ENCODE data around the gene CTSC. TPM values are rescaled to one million over a fixed set of nuclear protein-coding genes. Genes with fewer than 3 reads are reported as not detected.

The CTSC gene
- total and polyA plus RNA-seq, 2 of the 13 experiments (the other 11 are each of a cell fraction or from before 2014, with no cell fraction given) = 144 to 210 TPM

DNA sequence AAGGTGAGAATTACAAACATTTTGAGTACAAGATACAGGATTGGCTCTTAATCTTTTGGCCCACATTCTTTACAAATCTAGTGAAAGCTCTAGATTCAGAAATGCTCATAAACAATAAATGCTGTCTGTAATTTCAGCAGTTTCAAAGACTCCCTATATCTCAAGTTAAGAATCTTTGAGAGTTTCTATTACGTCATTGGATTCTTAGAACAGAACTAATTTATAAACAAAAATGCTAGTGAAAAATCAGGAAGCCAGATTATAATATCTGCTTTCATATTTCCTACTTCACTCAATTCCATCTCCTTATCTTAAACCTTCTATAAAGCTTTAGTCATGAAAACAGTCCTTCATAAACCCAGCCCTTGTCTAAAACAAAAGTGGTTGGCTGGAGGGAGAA, 32.1 kb downstream of the CTSC start (continued):
- TF ChIP-seq, protein P1, sequence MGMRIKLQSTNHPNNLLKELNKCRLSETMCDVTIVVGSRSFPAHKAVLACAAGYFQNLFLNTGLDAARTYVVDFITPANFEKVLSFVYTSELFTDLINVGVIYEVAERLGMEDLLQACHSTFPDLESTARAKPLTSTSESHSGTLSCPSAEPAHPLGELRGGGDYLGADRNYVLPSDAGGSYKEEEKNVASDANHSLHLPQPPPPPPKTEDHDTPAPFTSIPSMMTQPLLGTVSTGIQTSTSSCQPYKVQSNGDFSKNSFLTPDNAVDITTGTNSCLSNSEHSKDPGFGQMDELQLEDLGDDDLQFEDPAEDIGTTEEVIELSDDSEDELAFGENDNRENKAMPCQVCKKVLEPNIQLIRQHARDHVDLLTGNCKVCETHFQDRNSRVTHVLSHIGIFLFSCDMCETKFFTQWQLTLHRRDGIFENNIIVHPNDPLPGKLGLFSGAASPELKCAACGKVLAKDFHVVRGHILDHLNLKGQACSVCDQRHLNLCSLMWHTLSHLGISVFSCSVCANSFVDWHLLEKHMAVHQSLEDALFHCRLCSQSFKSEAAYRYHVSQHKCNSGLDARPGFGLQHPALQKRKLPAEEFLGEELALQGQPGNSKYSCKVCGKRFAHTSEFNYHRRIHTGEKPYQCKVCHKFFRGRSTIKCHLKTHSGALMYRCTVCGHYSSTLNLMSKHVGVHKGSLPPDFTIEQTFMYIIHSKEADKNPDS (CRISPR knock-in tag; IDR thresholded peaks at IDR 0.05) = no peak

DNA sequence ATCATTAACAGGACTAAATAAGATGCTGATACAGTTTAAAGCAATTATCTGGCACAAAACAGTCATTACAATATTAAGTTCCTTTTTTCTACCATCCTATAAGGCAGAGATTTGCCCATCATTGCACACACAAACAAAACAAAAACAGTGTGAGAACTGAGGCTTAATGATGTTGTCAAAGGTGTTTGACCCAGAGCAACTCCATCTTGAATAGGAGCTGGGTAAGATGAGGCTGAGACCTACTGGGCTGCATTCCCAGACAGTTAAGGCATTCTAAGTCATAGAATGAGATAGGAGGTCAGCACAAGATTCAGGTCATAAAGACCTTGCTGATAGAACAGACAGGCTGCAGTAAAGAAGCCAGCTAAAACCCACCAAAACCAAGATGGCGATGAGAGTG, 33.2 kb downstream of the CTSC start:
- H2AFZ ChIP-seq (ENCODE audit: low read length) = no peak overlapping the region
- H3K79me2 ChIP-seq (ENCODE audit: insufficient read depth, low read length) = no peaks in the 10 kb centered on the region
- no peak overlapping the region for H3K4me2 ChIP-seq (ENCODE audit: low read depth, low read length)
- no TSS peak for BruUV-seq (replicated peaks)
- FAIRE-seq (no peak), ATAC-seq (no peak), DNase-seq (ENCODE audit: low spot score) (no peak)
- H4K20me1 ChIP-seq (ENCODE audit: insufficient read depth, low read length) = no peaks in the 10 kb centered on the region
- H3K27ac ChIP-seq (ENCODE audit: extremely low read length, insufficient read depth, low read length) = no peak overlapping the region
- ChIA-PET CTCF (ENCODE audit: low intra/inter-chr PET ratio, low total read pairs) (no interaction called here), POLR2A (no interaction called here)
- no peaks in the 10 kb centered on the region for H3K4me1 ChIP-seq (ENCODE audit: insufficient read depth, low read length)
- no peak overlapping the region for H3K9ac ChIP-seq (ENCODE audit: insufficient read depth, low read depth, low read length)
- intact Hi-C loops (cut with micrococcal nuclease; ENCODE audit: unreplicated experiment) = no loop called here
- in situ Hi-C loops (cut with HindIII; ENCODE audit: extremely low pct_ligation_motif_present, low pct_unique_long_range_greater_than_20kb) = no loop called here
- no peak for TF ChIP-seq SMAD1 (CRISPR knock-in tag; IDR thresholded peaks at IDR 0.05; ENCODE audit: borderline replicate concordance, low read depth)
- no peak for TF ChIP-seq ZNF329 (CRISPR knock-in tag; IDR thresholded peaks at IDR 0.05; ENCODE audit: low read depth)
- TF ChIP-seq MED8 (CRISPR knock-in tag; IDR thresholded peaks at IDR 0.05; ENCODE audit: insufficient replicate concordance) = no peak
- H3K4me3 ChIP-seq (replicated peaks in 1 of 3; ENCODE audit: insufficient read depth in 1 of 3, low read depth in 2 of 3, low read length in 3 of 3) = no peak overlapping the region
- H3K36me3 ChIP-seq (replicated peaks in 1 of 2; ENCODE audit: control insufficient read depth in 1 of 2, insufficient read depth in 2 of 2, low read length in 2 of 2) = peaks cover 0 to 20% of the 10 kb centered on the region in 2 experiments; a peak in 2 of 5 replicates
- no peaks in the 10 kb centered on the region for H3K9me3 ChIP-seq (ENCODE audit: low read length)
- H3K27me3 ChIP-seq (ENCODE audit: control insufficient read depth in 1 of 2, insufficient read depth in 2 of 2, low read length in 2 of 2) = no peaks in the 10 kb centered on the region
- 50% methylated on average over 1 of the region's 1 CpG for WGBS (ENCODE audit: low lambda C conversion rate)

DNA sequence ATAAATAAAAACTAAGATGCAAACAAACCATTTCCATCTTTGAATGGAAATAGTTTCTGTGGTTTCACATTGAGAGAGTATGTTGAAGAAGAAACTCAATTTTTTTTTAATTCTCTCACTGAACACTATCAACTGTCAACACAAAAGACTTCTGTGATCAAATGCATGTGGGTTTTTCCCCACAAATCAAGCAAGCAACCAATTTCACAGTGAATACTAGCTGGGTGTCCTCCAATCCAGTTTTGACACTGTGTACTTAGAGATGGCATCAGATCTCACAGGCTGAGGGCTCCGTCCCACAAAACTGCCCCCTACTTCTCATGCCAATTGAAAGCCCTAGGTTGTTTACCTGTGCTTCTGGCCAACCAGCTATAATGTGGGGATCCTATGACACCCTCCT, 34.5 kb downstream of the CTSC start:
- DNase-seq (ENCODE audit: low spot score) (no peak), FAIRE-seq (no peak), ATAC-seq (no peak)
- intact Hi-C loops (cut with micrococcal nuclease; ENCODE audit: unreplicated experiment) (no loop called here), in situ Hi-C loops (cut with HindIII; ENCODE audit: extremely low pct_ligation_motif_present, low pct_unique_long_range_greater_than_20kb) (no loop called here)
- H3K27ac ChIP-seq (ENCODE audit: extremely low read length, insufficient read depth, low read length) = no peak overlapping the region
- WGBS (ENCODE audit: low lambda C conversion rate) = 57% methylated on average over 1 of the region's 1 CpG
- no peak overlapping the region for H3K4me3 ChIP-seq (replicated peaks in 1 of 3; ENCODE audit: insufficient read depth in 1 of 3, low read depth in 2 of 3, low read length in 3 of 3)
- H3K9ac ChIP-seq (ENCODE audit: insufficient read depth, low read depth, low read length) = no peak overlapping the region
- BruUV-seq (replicated peaks) = no TSS peak
- H3K79me2 ChIP-seq (ENCODE audit: insufficient read depth, low read length) = no peaks in the 10 kb centered on the region
- peaks cover 6% of the 10 kb centered on the region for H3K4me1 ChIP-seq (ENCODE audit: insufficient read depth, low read length)
- H2AFZ ChIP-seq (ENCODE audit: low read length) = no peak overlapping the region
- POLR2A ChIA-PET = no interaction called here
- H4K20me1 ChIP-seq (ENCODE audit: insufficient read depth, low read length) = no peaks in the 10 kb centered on the region
- CTCF ChIA-PET (ENCODE audit: low intra/inter-chr PET ratio, low total read pairs) = no interaction called here
- H3K9me3 ChIP-seq (ENCODE audit: low read length) = no peaks in the 10 kb centered on the region
- no peak overlapping the region for H3K4me2 ChIP-seq (ENCODE audit: low read depth, low read length)
- H3K27me3 ChIP-seq (ENCODE audit: control insufficient read depth in 1 of 2, insufficient read depth in 2 of 2, low read length in 2 of 2) = no peaks in the 10 kb centered on the region
- peaks cover 0 to 19% of the 10 kb centered on the region in 2 experiments; a peak in 1 of 5 replicates for H3K36me3 ChIP-seq (replicated peaks in 1 of 2; ENCODE audit: control insufficient read depth in 1 of 2, insufficient read depth in 2 of 2, low read length in 2 of 2)
- TF ChIP-seq ZNF703 (CRISPR knock-in tag; IDR thresholded peaks at IDR 0.05; ENCODE audit: borderline replicate concordance) (no peak), DMAP1 (CRISPR knock-in tag; IDR thresholded peaks at IDR 0.05) (no peak), ZNF616 (CRISPR knock-in tag; IDR thresholded peaks at IDR 0.05; ENCODE audit: low read depth) (no peak), CAMTA2 (CRISPR knock-in tag; IDR thresholded peaks at IDR 0.05; ENCODE audit: borderline replicate concordance) (no peak), ZNF251 (CRISPR knock-in tag; IDR thresholded peaks at IDR 0.05) (no peak), TBX2 (CRISPR knock-in tag; IDR thresholded peaks at IDR 0.05; ENCODE audit: borderline replicate concordance) (no peak), ZNF501 (CRISPR knock-in tag; IDR thresholded peaks at IDR 0.05) (no peak), MAFK (conservative IDR thresholded peaks at IDR 0.05 in 1 of 2, IDR thresholded peaks at IDR 0.05 in 1 of 2; ENCODE audit: low read length in 2 of 2) (no peak)
- TF ChIP-seq, protein P2, sequence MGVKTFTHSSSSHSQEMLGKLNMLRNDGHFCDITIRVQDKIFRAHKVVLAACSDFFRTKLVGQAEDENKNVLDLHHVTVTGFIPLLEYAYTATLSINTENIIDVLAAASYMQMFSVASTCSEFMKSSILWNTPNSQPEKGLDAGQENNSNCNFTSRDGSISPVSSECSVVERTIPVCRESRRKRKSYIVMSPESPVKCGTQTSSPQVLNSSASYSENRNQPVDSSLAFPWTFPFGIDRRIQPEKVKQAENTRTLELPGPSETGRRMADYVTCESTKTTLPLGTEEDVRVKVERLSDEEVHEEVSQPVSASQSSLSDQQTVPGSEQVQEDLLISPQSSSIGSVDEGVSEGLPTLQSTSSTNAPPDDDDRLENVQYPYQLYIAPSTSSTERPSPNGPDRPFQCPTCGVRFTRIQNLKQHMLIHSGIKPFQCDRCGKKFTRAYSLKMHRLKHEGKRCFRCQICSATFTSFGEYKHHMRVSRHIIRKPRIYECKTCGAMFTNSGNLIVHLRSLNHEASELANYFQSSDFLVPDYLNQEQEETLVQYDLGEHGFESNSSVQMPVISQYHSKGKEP (CRISPR knock-in tag; IDR thresholded peaks at IDR 0.05) = no peak
